DND-41 (cell line): Measurements from ENCODE around the gene SIGLEC7.

Experiments
- EZH2 ChIP-seq: IDR thresholded peaks from 3 replicates; pipeline ENCODE4 v1.6.1; 2012; ENCODE audit warnings: borderline replicate concordance, low read depth, mild to moderate bottlenecking, moderate library complexity, low read length, inconsistent platforms; ENCODE audit not compliant: severe bottlenecking
- TF ChIP-seq, protein P1 (sequence below): IDR thresholded peaks from 2 replicates; pipeline ENCODE4 v1.5.1; 2012; ENCODE audit warnings: borderline replicate concordance, low read length, moderate library complexity, mild to moderate bottlenecking; ENCODE audit not compliant: poor library complexity, severe bottlenecking; ENCODE audit errors: extremely low read depth

DNA sequence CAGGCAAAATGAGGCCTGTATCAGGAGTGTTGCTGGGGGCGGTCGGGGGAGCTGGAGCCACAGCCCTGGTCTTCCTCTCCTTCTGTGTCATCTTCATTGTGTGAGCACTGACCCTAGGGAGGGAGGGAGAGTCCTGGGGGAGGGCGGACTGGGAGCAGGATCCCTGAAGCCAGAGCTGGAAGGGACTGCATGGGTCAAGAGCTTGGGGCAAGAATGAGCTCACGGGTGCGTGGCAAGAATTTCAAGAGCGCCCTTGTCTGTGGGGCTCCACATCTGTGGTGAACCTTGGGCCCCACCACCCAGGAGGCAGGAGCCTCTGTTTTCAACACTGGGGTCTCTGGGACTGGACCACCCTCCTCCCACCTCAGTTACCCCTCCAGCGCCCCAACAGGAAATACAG is 4.7 kb downstream of the SIGLEC7 start:
- TF ChIP-seq, protein P1, sequence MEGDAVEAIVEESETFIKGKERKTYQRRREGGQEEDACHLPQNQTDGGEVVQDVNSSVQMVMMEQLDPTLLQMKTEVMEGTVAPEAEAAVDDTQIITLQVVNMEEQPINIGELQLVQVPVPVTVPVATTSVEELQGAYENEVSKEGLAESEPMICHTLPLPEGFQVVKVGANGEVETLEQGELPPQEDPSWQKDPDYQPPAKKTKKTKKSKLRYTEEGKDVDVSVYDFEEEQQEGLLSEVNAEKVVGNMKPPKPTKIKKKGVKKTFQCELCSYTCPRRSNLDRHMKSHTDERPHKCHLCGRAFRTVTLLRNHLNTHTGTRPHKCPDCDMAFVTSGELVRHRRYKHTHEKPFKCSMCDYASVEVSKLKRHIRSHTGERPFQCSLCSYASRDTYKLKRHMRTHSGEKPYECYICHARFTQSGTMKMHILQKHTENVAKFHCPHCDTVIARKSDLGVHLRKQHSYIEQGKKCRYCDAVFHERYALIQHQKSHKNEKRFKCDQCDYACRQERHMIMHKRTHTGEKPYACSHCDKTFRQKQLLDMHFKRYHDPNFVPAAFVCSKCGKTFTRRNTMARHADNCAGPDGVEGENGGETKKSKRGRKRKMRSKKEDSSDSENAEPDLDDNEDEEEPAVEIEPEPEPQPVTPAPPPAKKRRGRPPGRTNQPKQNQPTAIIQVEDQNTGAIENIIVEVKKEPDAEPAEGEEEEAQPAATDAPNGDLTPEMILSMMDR: no peak
- no peak for TF ChIP-seq EZH2
